Hepatocyte (in vitro differentiated cells): ENCODE data around the gene WFDC1. TPM values are rescaled to one million over a fixed set of nuclear protein-coding genes. Genes with fewer than 3 reads are reported as not detected.
A peak's percentile ranks its signal among the peaks of the same experiment; 100 is the strongest.

Experiments used
- DNase-seq: peaks from one replicate; pipeline ENCODE4 v3.0.0-alpha.2; 2016; ENCODE audit warnings: low spot score
- H2AFZ ChIP-seq: fragments of 200-600 bp; sonication (generic); 2 replicates; pipeline ENCODE4 v1.6.0; 2016; ENCODE audit warnings: antibody characterized with exemption, mild to moderate bottlenecking
- H3K27ac ChIP-seq: fragments of 200-600 bp; sonication (generic); 2 replicates; pipeline ENCODE4 v1.5.1; 2016; ENCODE audit warnings: mild to moderate bottlenecking
- H3K27me3 ChIP-seq: fragments of 200-600 bp; sonication (generic); 2 replicates; pipeline ENCODE4 v1.6.1; 2016
- H3K36me3 ChIP-seq: fragments of 200-600 bp; sonication (generic); replicated peaks from 2 replicates; pipeline ENCODE4 v1.5.1; 2016; ENCODE audit warnings: low read depth; ENCODE audit not compliant: insufficient read depth
- H3K4me1 ChIP-seq: fragments of 200-600 bp; sonication (generic); 2 replicates; pipeline ENCODE4 v1.5.1; 2016; ENCODE audit warnings: mild to moderate bottlenecking, moderate library complexity; ENCODE audit not compliant: insufficient read depth
- H3K4me2 ChIP-seq: fragments of 200-600 bp; sonication (generic); 2 replicates; pipeline ENCODE4 v1.6.0; 2016
- H3K4me3 ChIP-seq: fragments of 200-600 bp; sonication (generic); 2 replicates; pipeline ENCODE4 v1.5.1; 2016; ENCODE audit warnings: mild to moderate bottlenecking
- H3K79me2 ChIP-seq: fragments of 200-600 bp; sonication (generic); 2 replicates; pipeline ENCODE4 v1.6.0; 2017; ENCODE audit warnings: mild to moderate bottlenecking
- H3K9me2 ChIP-seq: fragments of 200-600 bp; sonication (generic); replicated peaks from 2 replicates; pipeline ENCODE4 v1.6.0; 2017; ENCODE audit warnings: mild to moderate bottlenecking; ENCODE audit not compliant: insufficient read depth
- H3K9me3 ChIP-seq: fragments of 200-600 bp; sonication (generic); 2 replicates; pipeline ENCODE4 v1.5.1; 2016; ENCODE audit warnings: low read depth, mild to moderate bottlenecking
- H4K20me1 ChIP-seq: fragments of 200-600 bp; sonication (generic); 2 replicates; pipeline ENCODE4 v1.6.0; 2016; ENCODE audit warnings: mild to moderate bottlenecking; ENCODE audit not compliant: insufficient read depth, poor library complexity, severe bottlenecking
- EZH2 ChIP-seq: fragments of 200-600 bp; sonication (generic); IDR thresholded peaks from 2 replicates; pipeline ENCODE4 v1.6.1; 2016; ENCODE audit warnings: antibody characterized with exemption, mild to moderate bottlenecking, borderline replicate concordance
- EZH2phosphoT487 ChIP-seq: fragments of 200-600 bp; sonication (generic); IDR thresholded peaks from one replicate; pipeline ENCODE4 v1.6.1; 2018; ENCODE audit warnings: antibody characterized with exemption, mild to moderate bottlenecking, low read depth, moderate library complexity; ENCODE audit not compliant: unreplicated experiment, severe bottlenecking
- WGBS: methylation state at CpG from one replicate; pipeline ENCODE4 v1.1.6; 2016; ENCODE audit warnings: low lambda C conversion rate; ENCODE audit errors: missing lambda C conversion rate; 5-methylcytosine and 5-hydroxymethylcytosine counted together
- polyA plus RNA-seq: library from polyadenylated mRNA; unstranded; fragments of >200 nt; fragmentation: Nextera tagmentation; extraction: Ambion mirVana; gene quantifications from 2 replicates; pipeline ENCODE4 v1.2.1, GENCODE V29; 2016
- total RNA-seq: library from RNA; depleted of rRNA; stranded (reverse); fragments of >200 nt; gene quantifications from 2 replicates; pipeline ENCODE4 v1.2.3, GENCODE V29; 2014
- TF ChIP-seq, protein P1 (sequence below): fragments of 200-600 bp; sonication (generic); IDR thresholded peaks from 2 replicates; pipeline ENCODE4 v1.5.1; 2016; ENCODE audit warnings: antibody characterized with exemption, mild to moderate bottlenecking; ENCODE audit not compliant: poor library complexity

WFDC1 gene, protein sequence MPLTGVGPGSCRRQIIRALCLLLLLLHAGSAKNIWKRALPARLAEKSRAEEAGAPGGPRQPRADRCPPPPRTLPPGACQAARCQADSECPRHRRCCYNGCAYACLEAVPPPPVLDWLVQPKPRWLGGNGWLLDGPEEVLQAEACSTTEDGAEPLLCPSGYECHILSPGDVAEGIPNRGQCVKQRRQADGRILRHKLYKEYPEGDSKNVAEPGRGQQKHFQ
- total RNA-seq (12.9 and 14.0 TPM in 2 replicates), polyA plus RNA-seq (16.9 and 17.6 TPM in 2 replicates)

DNA sequence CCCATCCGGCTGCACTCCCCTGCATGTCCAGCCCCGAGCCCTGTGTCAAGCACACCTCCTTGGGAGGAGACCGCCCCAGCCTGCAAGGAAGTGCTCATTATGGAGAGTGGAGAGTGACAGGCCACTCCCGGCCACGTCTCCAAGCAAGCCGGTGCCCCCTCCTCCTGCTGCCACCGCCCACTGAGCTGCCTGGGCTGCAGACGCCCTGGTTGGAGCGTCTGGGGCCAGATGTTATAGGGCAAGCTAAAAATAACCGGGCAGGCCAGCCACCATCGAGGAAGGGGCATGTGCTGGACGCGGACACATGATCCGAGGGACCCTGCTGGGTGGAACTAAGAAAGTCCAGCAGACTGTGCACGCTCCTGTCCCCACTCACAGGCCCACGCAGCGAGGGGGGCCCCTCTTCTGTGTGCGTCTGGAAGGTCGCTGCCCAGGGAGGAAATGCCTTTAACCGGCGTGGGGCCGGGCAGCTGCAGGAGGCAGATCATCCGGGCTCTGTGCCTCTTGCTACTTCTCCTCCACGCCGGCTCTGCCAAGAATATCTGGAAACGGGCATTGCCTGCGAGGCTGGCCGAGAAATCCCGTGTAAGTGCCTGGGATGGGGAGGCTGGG lies at the start of gene WFDC1:
WFDC1 (plus strand) TSS at position 348 of the 612 bp plus-strand sequence; CDS start at position 442, 94 bp downstream.
- WGBS, result 31% methylated on average over 29 of the region's 29 CpGs
- H3K9me3 ChIP-seq, result no peaks in the 10 kb centered on the region
- no peaks in the 10 kb centered on the region for H4K20me1 ChIP-seq
- H3K27me3 ChIP-seq, result peaks cover 10% of the 10 kb centered on the region
- H2AFZ ChIP-seq, result peak within 1 kb of the TSS; percentile 58
- peak within 1 kb of the TSS; percentile 77 for H3K27ac ChIP-seq
- DNase-seq, result peak; percentile 32
- no peak for TF ChIP-seq EZH2phosphoT487
- TF ChIP-seq, protein P1, sequence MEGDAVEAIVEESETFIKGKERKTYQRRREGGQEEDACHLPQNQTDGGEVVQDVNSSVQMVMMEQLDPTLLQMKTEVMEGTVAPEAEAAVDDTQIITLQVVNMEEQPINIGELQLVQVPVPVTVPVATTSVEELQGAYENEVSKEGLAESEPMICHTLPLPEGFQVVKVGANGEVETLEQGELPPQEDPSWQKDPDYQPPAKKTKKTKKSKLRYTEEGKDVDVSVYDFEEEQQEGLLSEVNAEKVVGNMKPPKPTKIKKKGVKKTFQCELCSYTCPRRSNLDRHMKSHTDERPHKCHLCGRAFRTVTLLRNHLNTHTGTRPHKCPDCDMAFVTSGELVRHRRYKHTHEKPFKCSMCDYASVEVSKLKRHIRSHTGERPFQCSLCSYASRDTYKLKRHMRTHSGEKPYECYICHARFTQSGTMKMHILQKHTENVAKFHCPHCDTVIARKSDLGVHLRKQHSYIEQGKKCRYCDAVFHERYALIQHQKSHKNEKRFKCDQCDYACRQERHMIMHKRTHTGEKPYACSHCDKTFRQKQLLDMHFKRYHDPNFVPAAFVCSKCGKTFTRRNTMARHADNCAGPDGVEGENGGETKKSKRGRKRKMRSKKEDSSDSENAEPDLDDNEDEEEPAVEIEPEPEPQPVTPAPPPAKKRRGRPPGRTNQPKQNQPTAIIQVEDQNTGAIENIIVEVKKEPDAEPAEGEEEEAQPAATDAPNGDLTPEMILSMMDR, result no peak
- TF ChIP-seq EZH2, result no peak
- H3K4me1 ChIP-seq, result peaks cover 33% of the 10 kb centered on the region
- H3K79me2 ChIP-seq, result no peaks in the 10 kb centered on the region
- peak within 1 kb of the TSS; percentile 71 for H3K4me2 ChIP-seq
- no peaks in the 10 kb centered on the region for H3K9me2 ChIP-seq
- no peaks in the 10 kb centered on the region for H3K36me3 ChIP-seq
- H3K4me3 ChIP-seq, result no peak within 1 kb of the TSS

DNA sequence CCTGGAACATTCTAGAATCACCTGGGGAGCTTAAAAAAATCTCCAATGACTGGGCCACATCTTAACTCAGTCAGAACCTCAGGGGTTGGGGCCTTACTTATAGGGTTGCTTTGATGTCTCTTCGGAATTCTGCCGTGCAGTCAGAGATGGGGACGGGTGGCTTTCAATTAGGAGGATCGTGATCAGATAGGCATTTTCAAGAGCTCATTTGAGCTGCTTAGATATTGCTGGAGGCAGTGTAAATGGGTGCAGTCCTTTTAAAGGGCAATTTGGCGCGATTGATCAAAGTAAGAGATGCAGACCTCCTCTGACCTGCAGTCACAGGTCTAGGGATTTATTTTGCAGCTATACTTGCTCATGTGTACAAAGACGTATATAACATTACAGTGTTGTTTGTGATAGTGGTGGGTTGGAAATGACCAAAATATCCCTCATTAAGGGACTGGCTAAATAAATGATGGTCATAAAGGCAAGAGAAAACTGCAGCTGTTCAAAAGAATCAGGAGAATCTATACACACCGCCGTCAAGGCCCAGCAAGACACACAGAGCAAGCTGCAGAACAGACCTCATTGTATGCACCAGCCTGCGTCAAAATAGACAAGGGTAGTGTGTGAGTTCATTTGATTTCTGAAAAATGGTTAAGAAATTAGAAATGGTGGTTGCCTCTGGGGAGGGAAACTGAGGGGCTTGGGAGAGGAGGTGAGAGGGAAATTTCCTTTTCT lies 48.6 kb upstream of the WFDC1 start:
- Histone ChIP-seq H3K79me2 (no peaks in the 10 kb centered on the region), H3K36me3 (no peaks in the 10 kb centered on the region), H3K4me2 (no peak overlapping the region), H3K27ac (no peak overlapping the region), H3K27me3 (no peaks in the 10 kb centered on the region), H3K4me1 (no peaks in the 10 kb centered on the region), H4K20me1 (no peaks in the 10 kb centered on the region), H3K9me2 (no peaks in the 10 kb centered on the region), H3K9me3 (no peaks in the 10 kb centered on the region), H3K4me3 (no peak overlapping the region), H2AFZ (no peak overlapping the region)
- DNase-seq, result no peak
- WGBS, result 57% methylated on average over 10 of the region's 10 CpGs
- TF ChIP-seq, protein P1, result no peak
- TF ChIP-seq EZH2 (no peak), EZH2phosphoT487 (no peak)

DNA sequence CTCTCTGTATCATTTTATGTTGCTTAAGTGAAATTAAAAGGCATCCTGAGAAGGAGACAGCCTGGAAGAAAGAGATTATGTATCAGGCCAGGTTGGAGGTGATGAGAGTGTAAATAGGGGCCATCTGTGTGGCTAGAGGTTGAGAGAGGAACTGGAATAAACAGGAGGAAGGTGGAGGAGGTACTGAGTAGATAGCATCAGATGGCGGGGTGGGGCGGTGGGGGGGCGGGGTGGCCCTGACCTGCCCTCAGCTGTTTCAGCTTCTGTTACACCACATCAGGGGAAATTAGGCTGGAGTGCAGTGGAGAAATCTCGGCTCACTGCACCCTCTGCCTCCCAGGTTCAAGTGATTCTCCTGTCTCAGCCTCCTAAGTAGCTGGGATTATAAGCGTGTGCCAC lies 48.0 kb upstream of the WFDC1 start:
- H3K9me2 ChIP-seq, result no peaks in the 10 kb centered on the region
- no peaks in the 10 kb centered on the region for H3K36me3 ChIP-seq
- no peak for DNase-seq
- no peaks in the 10 kb centered on the region for H3K4me1 ChIP-seq
- H3K27ac ChIP-seq, result no peak overlapping the region
- no peak overlapping the region for H3K4me2 ChIP-seq
- H4K20me1 ChIP-seq, result no peaks in the 10 kb centered on the region
- H3K4me3 ChIP-seq, result no peak overlapping the region
- no peak overlapping the region for H2AFZ ChIP-seq
- 63% methylated on average over 5 of the region's 5 CpGs for WGBS
- no peaks in the 10 kb centered on the region for H3K9me3 ChIP-seq
- no peak for TF ChIP-seq EZH2
- TF ChIP-seq, protein P1, result no peak
- TF ChIP-seq EZH2phosphoT487, result no peak
- no peaks in the 10 kb centered on the region for H3K79me2 ChIP-seq
- H3K27me3 ChIP-seq, result no peaks in the 10 kb centered on the region
